ENCODE data around the gene KCNC3.

Gene KCNC3

GRCh38 chr19:50327461-50328223 is 1.5 kb downstream of the KCNC3 start:
- TF ChIP-seq CTCF (conservative IDR thresholded peaks at IDR 0.05) (no peak), ZFX (IDR thresholded peaks at IDR 0.05) (no peak)

DNA sequence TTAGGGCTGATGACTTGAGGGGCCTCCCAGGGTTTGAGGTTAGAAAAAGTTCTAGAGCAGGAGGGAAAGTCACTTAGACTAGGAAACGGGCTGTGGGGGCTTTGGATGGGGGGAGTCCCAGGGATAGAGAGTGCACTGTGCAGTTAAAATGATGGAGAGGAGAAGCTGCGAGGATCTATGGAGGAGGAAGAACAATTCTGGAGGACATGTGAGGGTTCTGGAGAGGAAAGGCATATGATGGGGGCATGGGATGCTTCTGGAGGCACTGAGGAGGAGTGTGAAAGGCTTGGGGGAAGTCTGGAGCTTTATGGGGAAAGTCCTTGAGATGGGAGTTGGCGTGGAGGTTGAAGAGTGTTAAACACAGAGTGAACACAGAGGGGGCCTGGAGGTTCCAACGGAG is 2.2 kb downstream of the KCNC3 start:
- H3K27ac ChIP-seq, result no peak overlapping the region
- no peak for TF ChIP-seq ZFX (IDR thresholded peaks at IDR 0.05)
- TF ChIP-seq CTCF (conservative IDR thresholded peaks at IDR 0.05), result no peak

More at GRCh38 chr19:50327461-50328223, 1.5 kb downstream of the KCNC3 start:
- no peak overlapping the region for H3K27ac ChIP-seq

DNA sequence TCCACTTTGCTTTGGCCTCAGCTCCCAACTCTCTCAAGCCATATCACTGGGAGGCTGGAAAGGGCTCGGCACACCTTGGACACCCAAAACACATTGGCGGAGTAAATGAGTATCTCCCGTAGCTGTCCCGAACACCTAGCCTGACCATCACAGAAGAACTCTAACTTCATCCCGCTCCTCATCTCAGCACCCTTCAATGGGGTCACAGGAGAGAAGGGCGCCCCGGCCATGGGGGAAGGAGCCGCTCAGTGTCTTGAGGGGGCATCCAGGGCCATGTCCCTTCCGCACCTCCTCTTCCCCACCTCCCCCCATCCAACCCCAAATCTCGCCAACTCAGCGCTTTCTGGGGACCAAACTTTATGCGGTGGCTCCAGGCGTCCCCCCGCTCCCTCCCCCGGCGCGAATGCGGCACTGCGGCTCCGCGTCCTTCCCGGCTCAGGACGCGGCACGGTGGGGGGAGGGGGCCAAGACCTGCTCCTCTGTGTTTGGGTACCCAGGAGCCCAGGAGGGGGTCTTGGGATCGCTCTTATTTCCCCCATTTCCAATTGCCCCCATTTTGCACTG is 3.0 kb downstream of the KCNC3 start:
- no peak for TF ChIP-seq ZFX (IDR thresholded peaks at IDR 0.05)
- TF ChIP-seq CTCF (conservative IDR thresholded peaks at IDR 0.05), result no peak
- no peak overlapping the region for H3K27ac ChIP-seq

DNA sequence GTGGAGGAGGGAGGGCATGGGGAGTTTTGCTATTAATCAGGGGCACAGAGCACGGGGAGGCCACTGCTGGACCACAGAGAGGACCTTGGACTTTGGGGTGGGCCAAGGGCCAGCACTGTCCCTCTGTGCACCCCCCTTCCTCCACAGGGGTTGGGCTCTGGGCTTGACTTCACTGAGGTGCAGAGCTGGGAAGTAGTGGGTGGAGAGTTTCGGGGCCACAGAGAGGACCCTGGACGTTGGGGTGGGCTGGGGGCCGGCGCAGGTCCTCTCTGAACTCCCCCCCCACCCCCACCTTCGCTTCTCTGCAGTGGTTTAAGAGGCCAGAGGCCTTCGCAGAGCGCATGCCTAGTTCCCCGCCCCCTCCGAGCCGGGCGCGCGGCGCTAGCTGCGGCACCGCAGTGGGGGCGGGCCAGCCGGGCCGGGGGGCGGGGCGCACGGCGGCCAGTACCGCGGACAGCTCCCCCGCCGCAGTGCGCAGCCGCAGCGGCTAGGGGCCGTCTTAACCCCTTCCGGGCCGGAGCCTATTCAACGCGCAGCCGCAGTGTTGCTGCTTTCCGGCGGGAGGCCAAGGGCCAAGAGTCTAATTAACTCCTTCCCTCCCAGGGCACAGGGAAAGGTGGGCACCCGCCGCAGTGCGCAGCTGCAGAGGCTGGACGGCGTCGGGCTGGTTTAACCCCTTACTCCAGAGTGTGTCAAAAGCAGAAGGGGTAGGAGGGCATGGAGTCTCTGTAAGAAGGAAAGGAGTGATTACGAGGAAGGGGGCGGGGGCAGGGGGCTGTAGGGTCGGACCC is 3.7 kb downstream of the KCNC3 start:
- TF ChIP-seq CTCF (conservative IDR thresholded peaks at IDR 0.05), result no peak
- no peak for TF ChIP-seq ZFX (IDR thresholded peaks at IDR 0.05)
- H3K27ac ChIP-seq, result no peak overlapping the region

GRCh38 chr19:50324331-50324730 is 4.8 kb downstream of the KCNC3 start:
- TF ChIP-seq CTCF (conservative IDR thresholded peaks at IDR 0.05), result no peak
- TF ChIP-seq ZFX (IDR thresholded peaks at IDR 0.05), result no peak
- no peak overlapping the region for H3K27ac ChIP-seq

DNA sequence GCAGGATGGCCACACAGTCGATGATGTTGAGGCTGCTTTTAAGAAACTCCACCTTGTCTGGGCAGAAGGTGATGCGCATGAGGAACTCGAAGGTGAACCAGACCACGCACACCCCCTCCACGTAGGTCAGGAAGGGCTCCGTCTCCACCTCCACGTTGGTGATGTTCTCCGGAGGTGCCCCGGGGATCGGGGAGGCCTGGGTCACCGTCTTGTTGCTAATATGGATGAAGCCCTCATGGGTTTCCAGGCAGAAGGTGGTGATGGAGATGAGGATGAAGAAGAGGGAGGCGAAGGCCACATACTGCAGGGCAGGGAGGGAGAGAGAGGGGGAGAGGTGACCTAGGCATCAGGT is 5.4 kb downstream of the KCNC3 start:
- TF ChIP-seq ZFX (IDR thresholded peaks at IDR 0.05), result no peak
- no peak for TF ChIP-seq CTCF (conservative IDR thresholded peaks at IDR 0.05)
- H3K27ac ChIP-seq, result no peak overlapping the region
